Astrocyte (in vitro differentiated cells and primary cell): Measurements from ENCODE around the gene TACR2.

Experiments used
- EZH2 ChIP-seq: IDR thresholded peaks from 2 replicates; pipeline ENCODE4 v1.6.1; 2012; ENCODE audit warnings: mild to moderate bottlenecking, low read length, inconsistent platforms; ENCODE audit not compliant: insufficient read depth
- TF ChIP-seq, protein P1 (sequence below): IDR thresholded peaks from 2 replicates; pipeline ENCODE4 v1.5.1; 2011; ENCODE audit warnings: low read depth, mild to moderate bottlenecking, inconsistent platforms, low read length, moderate library complexity; ENCODE audit not compliant: insufficient read depth

DNA sequence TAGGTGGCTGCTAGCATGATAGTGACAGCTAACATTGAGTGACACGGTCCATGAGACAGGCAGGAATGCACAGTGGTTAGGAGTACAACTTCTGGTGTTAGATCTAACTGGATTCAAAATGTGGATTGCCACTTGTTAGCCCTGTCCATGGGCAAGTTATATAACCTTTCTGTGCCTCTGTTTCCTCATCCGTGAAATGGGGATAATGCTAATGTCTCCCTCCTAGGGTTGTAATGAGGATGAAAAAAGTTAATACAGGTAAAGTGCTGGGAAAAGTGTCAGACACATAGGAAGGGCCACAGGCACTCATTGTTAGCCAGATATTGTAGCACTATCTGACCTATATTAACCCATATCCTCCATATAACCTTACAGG, 41.8 kb downstream of the TACR2 start:
- TF ChIP-seq, protein P1, sequence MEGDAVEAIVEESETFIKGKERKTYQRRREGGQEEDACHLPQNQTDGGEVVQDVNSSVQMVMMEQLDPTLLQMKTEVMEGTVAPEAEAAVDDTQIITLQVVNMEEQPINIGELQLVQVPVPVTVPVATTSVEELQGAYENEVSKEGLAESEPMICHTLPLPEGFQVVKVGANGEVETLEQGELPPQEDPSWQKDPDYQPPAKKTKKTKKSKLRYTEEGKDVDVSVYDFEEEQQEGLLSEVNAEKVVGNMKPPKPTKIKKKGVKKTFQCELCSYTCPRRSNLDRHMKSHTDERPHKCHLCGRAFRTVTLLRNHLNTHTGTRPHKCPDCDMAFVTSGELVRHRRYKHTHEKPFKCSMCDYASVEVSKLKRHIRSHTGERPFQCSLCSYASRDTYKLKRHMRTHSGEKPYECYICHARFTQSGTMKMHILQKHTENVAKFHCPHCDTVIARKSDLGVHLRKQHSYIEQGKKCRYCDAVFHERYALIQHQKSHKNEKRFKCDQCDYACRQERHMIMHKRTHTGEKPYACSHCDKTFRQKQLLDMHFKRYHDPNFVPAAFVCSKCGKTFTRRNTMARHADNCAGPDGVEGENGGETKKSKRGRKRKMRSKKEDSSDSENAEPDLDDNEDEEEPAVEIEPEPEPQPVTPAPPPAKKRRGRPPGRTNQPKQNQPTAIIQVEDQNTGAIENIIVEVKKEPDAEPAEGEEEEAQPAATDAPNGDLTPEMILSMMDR = no peak
- no peak for TF ChIP-seq EZH2
